Measurements from ENCODE around the gene NMU.

DNA sequence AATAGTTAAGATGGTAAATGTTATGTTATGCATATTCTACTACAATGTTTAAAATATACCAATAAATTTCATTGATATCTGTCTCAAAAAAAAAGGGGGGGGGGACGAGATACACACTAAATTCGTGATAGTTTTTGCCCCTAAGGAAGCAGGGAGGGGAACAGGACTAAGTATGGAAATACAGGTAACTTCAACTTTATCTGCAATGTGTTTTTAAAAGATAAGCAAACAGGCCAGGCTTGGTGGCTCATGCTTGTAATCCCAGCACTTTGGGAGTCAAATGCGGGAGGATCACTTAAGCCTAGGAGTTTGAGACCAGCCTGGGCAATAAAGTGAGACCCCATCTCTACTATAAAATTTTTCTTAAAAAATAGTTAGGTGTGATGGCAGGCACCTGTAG is 76.0 kb downstream of the NMU start:
- TF ChIP-seq, protein P1, sequence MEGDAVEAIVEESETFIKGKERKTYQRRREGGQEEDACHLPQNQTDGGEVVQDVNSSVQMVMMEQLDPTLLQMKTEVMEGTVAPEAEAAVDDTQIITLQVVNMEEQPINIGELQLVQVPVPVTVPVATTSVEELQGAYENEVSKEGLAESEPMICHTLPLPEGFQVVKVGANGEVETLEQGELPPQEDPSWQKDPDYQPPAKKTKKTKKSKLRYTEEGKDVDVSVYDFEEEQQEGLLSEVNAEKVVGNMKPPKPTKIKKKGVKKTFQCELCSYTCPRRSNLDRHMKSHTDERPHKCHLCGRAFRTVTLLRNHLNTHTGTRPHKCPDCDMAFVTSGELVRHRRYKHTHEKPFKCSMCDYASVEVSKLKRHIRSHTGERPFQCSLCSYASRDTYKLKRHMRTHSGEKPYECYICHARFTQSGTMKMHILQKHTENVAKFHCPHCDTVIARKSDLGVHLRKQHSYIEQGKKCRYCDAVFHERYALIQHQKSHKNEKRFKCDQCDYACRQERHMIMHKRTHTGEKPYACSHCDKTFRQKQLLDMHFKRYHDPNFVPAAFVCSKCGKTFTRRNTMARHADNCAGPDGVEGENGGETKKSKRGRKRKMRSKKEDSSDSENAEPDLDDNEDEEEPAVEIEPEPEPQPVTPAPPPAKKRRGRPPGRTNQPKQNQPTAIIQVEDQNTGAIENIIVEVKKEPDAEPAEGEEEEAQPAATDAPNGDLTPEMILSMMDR (IDR thresholded peaks at IDR 0.05): no peak
- TF ChIP-seq POLR2AphosphoS5 (IDR thresholded peaks at IDR 0.05): no peak
